ENCODE results near the gene F10. TPM values are rescaled to one million over a fixed set of nuclear protein-coding genes. Genes with fewer than 3 reads are reported as not detected.
A peak's percentile ranks its signal among the peaks of the same experiment; 100 is the strongest.
"Not testable (repeated sequence)": the region's sequence is repeated elsewhere in the genome, so short reads cannot be mapped to it uniquely, and the experiment has no call there.

The F10 gene
- 5.2 TPM for total RNA-seq
- long read RNA-seq, transcript F10-202 (8 exons, 1,517 nt) = major isoform, 6 of 8 reads
- long read RNA-seq, partial matches to known transcripts = 2 of 8 reads
- long read RNA-seq, other reads (novel, unspliced or antisense) = 0 of 8 reads

GRCh38 chr13:113122550-113123225 is at the start of gene F10:
TSS of gene F10 (plus strand) at chr13:113122799. CDS start at chr13:113122856, 57 bp downstream.
- DNase-seq (ENCODE audit: missing footprints) (peak; percentile 86), ATAC-seq (peak; percentile 94)
- intact Hi-C loops (cut with DNase I) = no loop called here

DNA sequence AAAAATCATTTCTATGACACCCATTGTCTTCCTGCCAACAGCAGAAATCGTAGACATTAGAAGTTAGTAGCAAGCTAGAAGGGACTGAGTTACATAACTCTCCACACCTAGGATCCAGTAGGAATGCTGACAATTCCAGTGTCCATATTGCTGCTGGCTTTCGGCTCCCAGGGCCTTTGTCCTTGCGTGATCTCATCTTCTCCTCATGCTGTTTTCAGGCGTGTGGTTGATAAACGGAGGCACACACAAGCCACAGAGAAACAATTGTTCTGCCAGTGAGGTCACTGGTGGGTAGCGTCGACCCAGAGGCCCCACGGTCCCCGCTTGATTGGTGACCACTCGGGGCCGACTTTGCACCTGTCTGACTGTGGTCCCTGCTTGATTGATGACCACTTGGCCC is 48.7 kb upstream of the F10 start:
- intact Hi-C loops (cut with DNase I) = no loop called here
- ATAC-seq (no peak), DNase-seq (ENCODE audit: missing footprints) (peak; percentile 39)

DNA sequence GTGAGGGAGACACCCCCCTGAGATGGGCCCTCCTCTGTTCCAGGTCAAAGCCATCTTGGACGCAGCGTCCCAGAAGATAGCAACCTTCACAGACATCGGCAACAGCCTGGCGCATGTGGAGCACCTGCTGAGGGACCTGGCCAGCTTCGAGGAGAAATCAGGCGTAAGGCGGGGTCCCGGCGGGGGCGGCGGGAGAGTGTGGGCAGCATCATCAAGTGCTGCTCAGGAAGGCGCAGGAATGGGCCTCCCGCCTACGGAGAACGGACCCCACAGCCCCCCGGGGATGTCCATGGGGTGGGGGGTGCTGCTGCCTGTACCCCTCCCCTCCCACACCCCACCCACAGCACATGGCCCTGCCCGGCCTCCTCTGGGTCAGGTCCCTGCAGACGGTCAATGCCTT is 48.2 kb upstream of the F10 start:
- ATAC-seq = no peak
- intact Hi-C loops (cut with DNase I) = no loop called here

GRCh38 chr13:113074876-113075275 is 47.7 kb upstream of the F10 start:
- DNase-seq (ENCODE audit: missing footprints) (peak; percentile 59), ATAC-seq (no peak)
- intact Hi-C loops (cut with DNase I) = no loop called here

More for the DNA sequence above, 48.2 kb upstream of the F10 start:
- DNase-seq (ENCODE audit: missing footprints) = peak; percentile 49

DNA sequence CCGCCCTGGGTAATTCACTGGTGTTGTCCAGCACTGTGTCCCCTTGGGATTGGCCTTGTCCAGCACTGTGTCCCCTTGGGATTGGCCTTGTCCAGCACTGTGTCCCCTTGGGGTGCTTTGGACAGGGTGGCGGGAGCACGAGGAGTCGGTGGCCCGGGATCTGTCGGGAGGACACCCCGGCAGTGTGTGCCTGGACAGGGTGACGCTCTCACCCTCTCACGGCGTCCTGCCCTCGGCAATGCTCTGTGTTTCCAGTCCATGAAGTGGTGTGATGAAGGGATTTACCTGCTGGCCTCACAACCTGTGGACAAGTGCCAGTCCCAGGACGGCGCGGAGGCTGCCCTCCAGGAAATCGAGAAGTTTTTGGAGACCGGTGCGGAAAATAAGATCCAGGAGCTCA is 46.9 kb upstream of the F10 start:
- intact Hi-C loops (cut with DNase I) = no loop called here
- ATAC-seq = no peak
- DNase-seq (ENCODE audit: missing footprints) = peak; percentile 53

- intact Hi-C loops (cut with DNase I) = no loop called here
- DNase-seq (ENCODE audit: missing footprints) = peak; percentile 63
- no peak for ATAC-seq
Measured at GRCh38 chr13:113076681-113077401, 45.8 kb upstream of the F10 start.

DNA sequence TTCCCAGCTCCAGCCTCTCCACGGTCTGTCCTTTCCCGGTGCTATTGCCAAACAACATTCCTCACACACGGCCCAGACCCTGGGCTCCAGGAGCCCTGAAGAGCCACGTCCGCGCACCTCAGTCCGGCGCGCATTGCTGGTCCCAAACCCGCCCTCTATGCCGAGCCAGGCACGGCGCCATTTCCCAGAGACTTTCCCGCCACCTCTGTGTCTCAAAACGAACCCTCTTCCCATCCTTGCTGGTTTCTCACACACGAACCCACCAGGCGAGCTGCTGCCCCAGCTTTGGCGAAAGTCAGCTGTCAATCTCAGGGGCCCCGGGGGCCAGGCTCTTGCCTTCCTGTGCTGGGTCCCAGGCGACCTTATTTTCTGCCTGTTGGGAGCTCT is 45.0 kb upstream of the F10 start:
- DNase-seq (ENCODE audit: missing footprints) (peak; percentile 41), ATAC-seq (no peak)
- intact Hi-C loops (cut with DNase I) = no loop called here

DNA sequence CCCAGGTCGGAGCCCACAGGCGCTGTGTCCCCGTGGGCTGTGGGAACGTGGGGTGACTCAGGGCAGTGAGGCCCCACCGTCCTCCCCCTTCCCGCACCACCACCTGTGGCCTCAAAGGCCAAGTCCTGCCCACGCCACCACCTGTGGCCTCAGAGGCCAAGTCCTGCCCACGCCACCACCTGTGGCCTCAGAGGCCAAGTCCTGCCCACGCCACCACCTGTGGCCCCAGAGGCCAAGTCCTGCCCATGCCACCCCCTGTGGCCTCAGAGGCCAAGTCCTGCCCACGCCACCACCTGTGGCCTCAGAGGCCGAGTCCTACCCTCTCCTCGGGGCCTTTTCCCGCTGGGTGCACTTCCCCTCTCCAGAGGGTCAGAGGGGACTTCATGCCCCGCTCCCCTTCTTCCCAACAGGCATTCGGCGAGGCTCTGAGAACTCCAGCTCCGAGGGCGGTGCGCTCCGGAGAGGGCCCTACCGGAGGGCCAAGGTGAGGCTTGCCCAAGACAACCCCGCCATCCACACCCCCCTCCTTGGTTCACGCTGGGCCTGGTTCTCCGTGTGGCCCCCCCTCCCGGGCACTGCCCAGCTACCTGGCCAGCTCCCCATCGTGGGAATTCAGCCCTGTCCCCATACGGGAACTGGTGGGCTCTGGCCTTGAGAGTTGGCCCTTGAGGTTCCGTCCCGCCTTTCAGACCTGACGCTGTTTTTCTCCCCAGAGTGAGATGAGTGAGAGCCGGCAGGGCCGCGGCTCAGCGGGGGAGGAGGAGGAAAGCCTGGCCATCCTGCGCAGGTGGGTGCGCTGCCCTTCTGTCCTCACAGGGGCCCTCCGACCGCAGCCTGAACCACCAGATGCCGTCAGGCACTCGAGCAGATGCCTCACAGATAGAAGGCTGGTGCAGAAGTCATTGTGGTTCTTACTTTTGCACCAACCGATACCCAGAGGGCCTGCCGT is 44.4 kb upstream of the F10 start:
- intact Hi-C loops (cut with DNase I) = no loop called here
- peak; percentile 35 for DNase-seq (ENCODE audit: missing footprints)
- ATAC-seq = no peak

- intact Hi-C loops (cut with DNase I) = no loop called here
- ATAC-seq (no peak), DNase-seq (ENCODE audit: missing footprints) (peak; percentile 69)
Measured at GRCh38 chr13:113078902-113079780, 43.5 kb upstream of the F10 start.

DNA sequence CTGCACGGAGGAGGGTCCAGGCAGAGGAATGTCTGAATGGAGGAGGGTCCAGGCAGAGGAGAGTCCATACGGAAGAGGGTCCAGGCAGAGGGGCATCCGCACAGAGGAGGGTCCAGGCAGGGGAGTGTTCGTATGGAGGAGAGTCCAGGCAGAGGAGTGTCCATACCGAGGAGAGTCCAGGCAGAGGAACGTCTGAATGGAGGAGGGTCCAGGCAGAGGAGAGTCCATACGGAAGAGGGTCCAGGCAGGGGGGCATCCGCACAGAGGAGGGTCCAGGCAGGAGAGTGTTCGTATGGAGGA is 42.9 kb upstream of the F10 start:
- intact Hi-C loops (cut with DNase I); ATAC-seq: not testable (repeated sequence)
- DNase-seq (ENCODE audit: missing footprints) = peak; percentile 17

DNA sequence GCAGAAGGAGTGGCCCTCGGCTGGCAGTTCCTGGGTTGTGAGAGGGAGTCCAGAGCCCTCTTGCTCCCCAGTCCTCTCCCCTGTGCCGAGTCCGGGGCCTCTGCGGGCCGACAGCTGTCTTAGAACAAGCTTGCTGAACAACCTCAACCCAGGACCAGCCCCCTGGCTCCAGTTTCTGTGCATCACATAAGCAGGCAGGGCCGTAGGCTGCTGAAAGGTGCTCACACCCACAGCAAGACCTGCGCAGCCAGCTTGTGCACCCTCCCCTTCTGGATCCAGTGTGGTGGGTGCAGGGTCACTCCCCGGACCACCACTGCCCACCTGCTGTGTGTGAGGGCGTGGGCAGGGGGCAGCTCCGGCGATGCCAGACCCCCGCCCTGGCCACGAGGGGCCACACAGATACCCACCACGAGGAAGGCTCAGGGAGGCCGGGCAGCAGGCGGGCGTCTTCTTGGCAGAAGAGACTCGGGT is 42.2 kb upstream of the F10 start:
- peak; percentile 27 for DNase-seq (ENCODE audit: missing footprints)
- intact Hi-C loops (cut with DNase I) = no loop called here

DNA sequence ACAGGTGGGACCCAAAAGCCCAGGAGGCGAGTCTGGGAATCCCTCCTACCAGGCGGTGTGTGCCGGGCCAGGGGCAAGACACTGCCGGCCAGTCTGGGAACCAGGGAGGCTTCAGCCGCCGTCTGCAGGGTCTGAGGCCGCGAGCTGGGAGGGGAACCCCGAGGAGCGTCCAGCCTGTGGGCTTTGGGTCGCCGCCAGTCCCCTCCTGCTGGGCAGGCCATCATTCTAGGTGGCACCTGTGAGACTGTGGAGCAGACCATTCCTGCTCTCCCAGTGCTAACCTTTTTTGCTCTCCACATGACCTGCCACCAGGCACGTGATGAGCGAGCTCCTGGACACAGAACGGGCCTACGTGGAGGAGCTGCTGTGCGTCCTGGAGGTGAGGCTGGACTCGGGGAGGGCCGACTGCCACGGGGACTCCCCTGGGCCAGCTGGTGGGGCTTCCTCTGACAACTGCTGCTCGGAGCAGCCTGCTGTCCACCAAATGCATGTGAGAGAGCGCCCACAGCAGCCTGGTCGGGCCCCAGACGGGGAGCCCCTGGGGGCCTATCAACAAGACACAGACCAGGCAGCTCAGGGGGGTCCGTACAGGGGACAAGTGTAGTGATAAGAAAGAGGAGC is 41.6 kb upstream of the F10 start:
- DNase-seq (ENCODE audit: missing footprints) (peak; percentile 48), ATAC-seq (no peak)
- intact Hi-C loops (cut with DNase I) = no loop called here

More for the DNA sequence above, 42.2 kb upstream of the F10 start:
- ATAC-seq = no peak

DNA sequence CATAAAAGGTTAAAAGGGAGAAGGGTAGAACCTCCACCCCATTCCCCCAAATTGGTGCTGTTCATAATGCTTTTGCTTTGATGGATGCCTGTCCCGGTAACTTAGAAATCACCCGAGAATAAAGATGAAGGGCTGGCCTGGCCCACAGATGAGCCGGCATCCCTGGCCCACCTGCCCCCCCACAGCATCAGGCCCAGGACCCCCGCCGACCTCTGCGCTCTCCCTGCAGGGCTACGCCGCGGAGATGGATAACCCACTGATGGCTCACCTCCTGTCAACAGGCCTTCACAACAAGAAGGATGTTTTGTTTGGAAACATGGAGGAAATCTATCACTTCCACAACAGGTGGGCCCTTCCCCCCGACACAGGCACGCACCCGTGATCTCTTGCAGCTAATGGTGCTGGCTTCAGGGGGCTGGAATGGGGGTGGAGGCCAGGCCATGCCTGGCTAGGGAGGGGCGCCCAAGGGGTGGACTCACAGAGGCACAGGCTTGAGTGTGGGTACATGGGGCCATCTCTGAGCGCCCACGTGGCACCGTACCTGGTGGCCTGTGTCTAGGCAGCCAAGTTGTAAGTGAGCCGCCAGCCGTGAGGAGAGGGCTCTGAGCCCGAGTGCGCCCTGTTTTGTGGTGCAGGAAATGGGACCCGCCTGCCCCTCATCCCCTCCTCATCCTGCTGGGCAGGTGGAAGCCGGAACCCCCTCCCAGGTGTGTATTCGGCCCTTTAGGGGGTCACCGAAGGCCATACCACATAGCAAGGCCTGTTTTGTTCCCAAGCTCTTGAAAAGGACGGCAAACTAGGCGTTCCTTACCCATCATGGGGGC is 40.2 kb upstream of the F10 start:
- ATAC-seq (no peak), DNase-seq (ENCODE audit: missing footprints) (peak; percentile 43)
- intact Hi-C loops (cut with DNase I) = no loop called here

DNA sequence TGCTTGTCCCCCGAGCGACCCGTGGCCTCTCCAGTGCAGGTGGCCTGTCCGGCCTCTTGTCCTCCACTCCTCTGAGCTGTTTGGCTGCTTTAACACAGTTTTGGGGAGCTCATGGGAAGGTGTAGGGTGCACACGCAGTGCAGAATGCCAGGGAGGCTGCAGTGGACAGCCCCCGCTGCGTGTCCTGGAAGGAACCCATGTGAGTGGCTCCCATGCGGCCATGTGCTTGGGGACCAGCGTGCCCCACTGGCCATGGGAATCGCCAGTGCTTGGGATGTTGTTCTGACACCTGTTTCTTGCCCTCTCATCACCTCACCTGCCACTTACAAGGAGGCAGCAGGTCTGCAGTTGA is 39.6 kb upstream of the F10 start:
- DNase-seq (ENCODE audit: missing footprints) = peak; percentile 22
- ATAC-seq = no peak
- intact Hi-C loops (cut with DNase I) = no loop called here

GRCh38 chr13:113083402-113084061 is 39.1 kb upstream of the F10 start:
- DNase-seq (ENCODE audit: missing footprints) = peak; percentile 80
- intact Hi-C loops (cut with DNase I) = no loop called here
- peak; percentile 87 for ATAC-seq

GRCh38 chr13:113084094-113084942 is 38.3 kb upstream of the F10 start:
- DNase-seq (ENCODE audit: missing footprints) (peak; percentile 39), ATAC-seq (no peak)
- intact Hi-C loops (cut with DNase I) = no loop called here
